ENCODE data around the gene DYNLRB2.

DYNLRB2 gene

DNA sequence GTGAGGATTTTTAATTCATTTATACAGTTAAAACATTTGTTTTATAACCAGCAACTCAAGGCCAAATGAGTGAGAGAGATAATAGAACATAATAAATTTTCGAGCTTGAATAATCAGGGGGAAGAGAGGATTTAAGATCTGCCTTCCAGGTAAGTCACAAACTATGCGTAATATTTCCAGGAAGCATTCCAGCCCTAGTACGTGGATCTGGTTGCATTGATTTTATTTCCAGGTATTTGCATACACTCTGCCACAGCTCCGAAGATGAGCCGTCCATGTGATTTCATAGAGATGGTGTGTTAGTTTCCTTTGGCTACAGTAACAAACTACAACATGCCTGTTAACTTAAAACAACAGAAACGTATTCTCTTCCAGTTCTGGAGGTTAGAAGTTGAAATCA is 3.5 kb downstream of the DYNLRB2 start:
- H3K4me3 ChIP-seq (ENCODE audit: low read depth, low read length), result no peak overlapping the region
- no peaks in the 10 kb centered on the region for H3K9me3 ChIP-seq (ENCODE audit: control insufficient read depth, low read length)
- H2AFZ ChIP-seq, result no peak overlapping the region
- no peaks in the 10 kb centered on the region for H3K79me2 ChIP-seq
- no peaks in the 10 kb centered on the region for H3K4me1 ChIP-seq
- no peaks in the 10 kb centered on the region for H3K27me3 ChIP-seq (ENCODE audit: control insufficient read depth, insufficient read depth, low read length)
- TF ChIP-seq, protein P1, sequence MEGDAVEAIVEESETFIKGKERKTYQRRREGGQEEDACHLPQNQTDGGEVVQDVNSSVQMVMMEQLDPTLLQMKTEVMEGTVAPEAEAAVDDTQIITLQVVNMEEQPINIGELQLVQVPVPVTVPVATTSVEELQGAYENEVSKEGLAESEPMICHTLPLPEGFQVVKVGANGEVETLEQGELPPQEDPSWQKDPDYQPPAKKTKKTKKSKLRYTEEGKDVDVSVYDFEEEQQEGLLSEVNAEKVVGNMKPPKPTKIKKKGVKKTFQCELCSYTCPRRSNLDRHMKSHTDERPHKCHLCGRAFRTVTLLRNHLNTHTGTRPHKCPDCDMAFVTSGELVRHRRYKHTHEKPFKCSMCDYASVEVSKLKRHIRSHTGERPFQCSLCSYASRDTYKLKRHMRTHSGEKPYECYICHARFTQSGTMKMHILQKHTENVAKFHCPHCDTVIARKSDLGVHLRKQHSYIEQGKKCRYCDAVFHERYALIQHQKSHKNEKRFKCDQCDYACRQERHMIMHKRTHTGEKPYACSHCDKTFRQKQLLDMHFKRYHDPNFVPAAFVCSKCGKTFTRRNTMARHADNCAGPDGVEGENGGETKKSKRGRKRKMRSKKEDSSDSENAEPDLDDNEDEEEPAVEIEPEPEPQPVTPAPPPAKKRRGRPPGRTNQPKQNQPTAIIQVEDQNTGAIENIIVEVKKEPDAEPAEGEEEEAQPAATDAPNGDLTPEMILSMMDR (IDR thresholded peaks at IDR 0.05), result no peak
- no peak overlapping the region for H3K4me2 ChIP-seq (ENCODE audit: low read length)
- H3K36me3 ChIP-seq (ENCODE audit: control insufficient read depth, insufficient read depth, low read length), result no peaks in the 10 kb centered on the region
- no peak overlapping the region for H3K9ac ChIP-seq
- H3K27ac ChIP-seq, result no peak overlapping the region

DNA sequence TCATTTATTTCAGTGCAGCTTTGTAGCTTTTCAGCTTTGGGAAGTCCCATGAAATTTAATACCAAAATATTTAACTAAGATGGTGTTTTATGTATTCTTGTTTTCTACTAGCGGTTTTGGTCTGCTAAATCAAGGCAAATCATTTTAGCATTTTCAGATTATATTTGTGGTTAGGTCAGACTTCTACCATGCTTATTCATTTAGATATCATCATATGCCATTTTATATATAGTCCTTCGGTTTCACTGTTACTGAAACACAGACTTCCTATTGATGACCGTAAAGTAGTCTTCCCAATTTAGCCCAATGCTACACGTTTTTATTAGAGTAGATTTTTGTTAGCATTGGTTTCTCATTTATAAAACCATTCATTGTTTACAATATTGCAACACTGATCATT is 5.5 kb downstream of the DYNLRB2 start:
- H3K4me3 ChIP-seq (ENCODE audit: low read depth, low read length), result no peak overlapping the region
- H2AFZ ChIP-seq, result no peak overlapping the region
- no peaks in the 10 kb centered on the region for H3K4me1 ChIP-seq
- no peaks in the 10 kb centered on the region for H3K27me3 ChIP-seq (ENCODE audit: control insufficient read depth, insufficient read depth, low read length)
- no peaks in the 10 kb centered on the region for H3K36me3 ChIP-seq (ENCODE audit: control insufficient read depth, insufficient read depth, low read length)
- TF ChIP-seq, protein P1 (IDR thresholded peaks at IDR 0.05), result no peak
- H3K4me2 ChIP-seq (ENCODE audit: low read length), result no peak overlapping the region
- no peaks in the 10 kb centered on the region for H3K79me2 ChIP-seq
- no peak overlapping the region for H3K27ac ChIP-seq
- H3K9me3 ChIP-seq (ENCODE audit: control insufficient read depth, low read length), result no peaks in the 10 kb centered on the region
- H3K9ac ChIP-seq, result no peak overlapping the region

DNA sequence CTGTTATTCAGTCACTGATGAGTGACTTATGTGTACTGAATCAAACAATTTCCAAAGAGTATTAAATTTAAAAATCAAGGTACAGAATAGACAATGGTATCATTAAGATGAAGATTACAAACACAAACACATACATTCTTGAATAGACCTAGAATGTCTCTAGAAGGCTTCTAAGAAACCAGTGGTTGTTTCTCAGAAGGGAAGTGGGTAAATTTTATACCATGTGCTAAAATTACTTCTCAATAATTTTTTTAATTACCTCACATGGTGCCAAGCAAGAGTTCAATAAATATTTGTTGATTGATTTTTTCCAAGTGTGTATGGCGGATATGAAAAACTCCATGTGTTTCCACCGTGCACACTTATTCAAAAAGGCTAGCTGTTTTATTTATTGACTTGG is 6.4 kb downstream of the DYNLRB2 start:
- Histone ChIP-seq H3K27me3 (ENCODE audit: control insufficient read depth, insufficient read depth, low read length) (no peaks in the 10 kb centered on the region), H3K36me3 (ENCODE audit: control insufficient read depth, insufficient read depth, low read length) (no peaks in the 10 kb centered on the region), H3K4me2 (ENCODE audit: low read length) (no peak overlapping the region), H3K9me3 (ENCODE audit: control insufficient read depth, low read length) (no peaks in the 10 kb centered on the region), H3K79me2 (no peaks in the 10 kb centered on the region), H3K4me3 (ENCODE audit: low read depth, low read length) (no peak overlapping the region), H3K27ac (no peak overlapping the region), H2AFZ (no peak overlapping the region), H3K9ac (no peak overlapping the region), H3K4me1 (no peaks in the 10 kb centered on the region)
- TF ChIP-seq, protein P1 (IDR thresholded peaks at IDR 0.05), result no peak

DNA sequence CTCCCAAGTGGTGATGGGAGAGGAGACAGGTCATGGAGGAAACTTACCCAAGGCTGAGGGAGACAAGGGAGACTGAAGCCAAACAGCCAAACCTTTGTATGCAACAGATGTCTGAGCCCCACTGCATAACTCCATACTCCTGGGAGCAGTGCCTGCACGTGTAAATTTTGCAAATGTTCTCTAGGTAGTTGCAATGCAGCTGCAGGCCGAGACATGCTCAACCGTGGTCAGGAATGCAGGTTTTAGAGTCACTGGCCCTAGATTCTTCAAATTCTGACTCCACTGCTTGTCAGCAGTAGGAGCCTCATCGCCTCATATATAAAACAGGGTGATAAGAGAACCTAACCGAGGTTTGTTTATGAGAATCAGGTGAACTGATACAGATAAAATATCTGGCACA is 11.5 kb downstream of the DYNLRB2 start:
- Histone ChIP-seq H2AFZ (no peak overlapping the region), H3K27me3 (ENCODE audit: control insufficient read depth, insufficient read depth, low read length) (no peaks in the 10 kb centered on the region), H3K27ac (no peak overlapping the region), H3K79me2 (no peaks in the 10 kb centered on the region), H3K4me2 (ENCODE audit: low read length) (no peak overlapping the region), H3K9ac (no peak overlapping the region), H3K9me3 (ENCODE audit: control insufficient read depth, low read length) (no peaks in the 10 kb centered on the region), H3K36me3 (ENCODE audit: control insufficient read depth, insufficient read depth, low read length) (no peaks in the 10 kb centered on the region), H3K4me1 (no peaks in the 10 kb centered on the region), H3K4me3 (ENCODE audit: low read depth, low read length) (no peak overlapping the region)
- TF ChIP-seq, protein P1 (IDR thresholded peaks at IDR 0.05), result no peak

DNA sequence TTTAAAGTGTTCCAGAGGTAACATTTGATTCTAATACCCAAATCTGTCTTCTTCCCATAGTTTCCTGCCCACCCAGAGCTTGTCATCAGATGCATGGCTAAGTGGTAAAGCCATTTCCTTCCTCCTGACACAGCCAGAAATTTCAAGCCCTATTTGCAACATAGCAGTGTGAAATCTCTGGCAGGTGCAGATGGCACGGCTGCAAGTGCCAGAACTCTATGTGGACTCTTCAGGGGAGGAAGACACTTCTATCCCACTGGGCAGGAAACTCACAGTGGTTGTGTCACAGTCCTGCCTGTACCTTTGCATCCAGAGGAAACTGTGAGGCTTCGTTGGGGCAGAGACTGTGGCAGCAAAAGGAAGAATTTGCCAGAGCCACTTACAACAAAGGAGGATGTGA is 13.2 kb downstream of the DYNLRB2 start:
- Histone ChIP-seq H3K4me3 (ENCODE audit: low read depth, low read length) (no peak overlapping the region), H3K9me3 (ENCODE audit: control insufficient read depth, low read length) (no peaks in the 10 kb centered on the region), H3K79me2 (no peaks in the 10 kb centered on the region), H3K4me1 (no peaks in the 10 kb centered on the region), H3K36me3 (ENCODE audit: control insufficient read depth, insufficient read depth, low read length) (no peaks in the 10 kb centered on the region), H3K4me2 (ENCODE audit: low read length) (no peak overlapping the region), H3K27ac (no peak overlapping the region), H2AFZ (no peak overlapping the region), H3K27me3 (ENCODE audit: control insufficient read depth, insufficient read depth, low read length) (no peaks in the 10 kb centered on the region), H3K9ac (no peak overlapping the region)
- TF ChIP-seq, protein P1 (IDR thresholded peaks at IDR 0.05), result no peak

All from parathyroid adenoma (tissue), 2 donors.